Peyer's patch (tissue), 4 donors: ENCODE data around the gene DNAJC12.

Experiments used
- POLR2A ChIP-seq, 2 donors: fragments of 450-650 bp; IDR thresholded peaks; one replicate each; pipeline ENCODE4 v1.5.1; 2017; ENCODE audit warnings: antibody characterized with exemption in 2 of 2, mild to moderate bottlenecking in 2 of 2, moderate library complexity in 2 of 2
- TF ChIP-seq, protein P1 (sequence below), 6 experiments: fragments of 450-650 bp in 4 of 6; fragments of 200-600 bp in 2 of 6; sonication (generic) in 1 of 6; IDR thresholded peaks; one replicate each; pipeline ENCODE4 v1.5.1; 2017 to 2019; ENCODE audit warnings: antibody characterized with exemption in 6 of 6, mild to moderate bottlenecking in 3 of 6, moderate library complexity in 1 of 6

GRCh38 chr10:67864607-67865371 lies 26.8 kb upstream of the DNAJC12 start:
- TF ChIP-seq POLR2A (IDR thresholded peaks at IDR 0.05): no peak
- TF ChIP-seq, protein P1, sequence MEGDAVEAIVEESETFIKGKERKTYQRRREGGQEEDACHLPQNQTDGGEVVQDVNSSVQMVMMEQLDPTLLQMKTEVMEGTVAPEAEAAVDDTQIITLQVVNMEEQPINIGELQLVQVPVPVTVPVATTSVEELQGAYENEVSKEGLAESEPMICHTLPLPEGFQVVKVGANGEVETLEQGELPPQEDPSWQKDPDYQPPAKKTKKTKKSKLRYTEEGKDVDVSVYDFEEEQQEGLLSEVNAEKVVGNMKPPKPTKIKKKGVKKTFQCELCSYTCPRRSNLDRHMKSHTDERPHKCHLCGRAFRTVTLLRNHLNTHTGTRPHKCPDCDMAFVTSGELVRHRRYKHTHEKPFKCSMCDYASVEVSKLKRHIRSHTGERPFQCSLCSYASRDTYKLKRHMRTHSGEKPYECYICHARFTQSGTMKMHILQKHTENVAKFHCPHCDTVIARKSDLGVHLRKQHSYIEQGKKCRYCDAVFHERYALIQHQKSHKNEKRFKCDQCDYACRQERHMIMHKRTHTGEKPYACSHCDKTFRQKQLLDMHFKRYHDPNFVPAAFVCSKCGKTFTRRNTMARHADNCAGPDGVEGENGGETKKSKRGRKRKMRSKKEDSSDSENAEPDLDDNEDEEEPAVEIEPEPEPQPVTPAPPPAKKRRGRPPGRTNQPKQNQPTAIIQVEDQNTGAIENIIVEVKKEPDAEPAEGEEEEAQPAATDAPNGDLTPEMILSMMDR (IDR thresholded peaks at IDR 0.05): no peak
